ENCODE results near the gene RMI2. TPM values are rescaled to one million over a fixed set of nuclear protein-coding genes. Genes with fewer than 3 reads are reported as not detected.

RMI2 gene
- total RNA-seq, 1 donor from 2014 or later, result 2.6 TPM

DNA sequence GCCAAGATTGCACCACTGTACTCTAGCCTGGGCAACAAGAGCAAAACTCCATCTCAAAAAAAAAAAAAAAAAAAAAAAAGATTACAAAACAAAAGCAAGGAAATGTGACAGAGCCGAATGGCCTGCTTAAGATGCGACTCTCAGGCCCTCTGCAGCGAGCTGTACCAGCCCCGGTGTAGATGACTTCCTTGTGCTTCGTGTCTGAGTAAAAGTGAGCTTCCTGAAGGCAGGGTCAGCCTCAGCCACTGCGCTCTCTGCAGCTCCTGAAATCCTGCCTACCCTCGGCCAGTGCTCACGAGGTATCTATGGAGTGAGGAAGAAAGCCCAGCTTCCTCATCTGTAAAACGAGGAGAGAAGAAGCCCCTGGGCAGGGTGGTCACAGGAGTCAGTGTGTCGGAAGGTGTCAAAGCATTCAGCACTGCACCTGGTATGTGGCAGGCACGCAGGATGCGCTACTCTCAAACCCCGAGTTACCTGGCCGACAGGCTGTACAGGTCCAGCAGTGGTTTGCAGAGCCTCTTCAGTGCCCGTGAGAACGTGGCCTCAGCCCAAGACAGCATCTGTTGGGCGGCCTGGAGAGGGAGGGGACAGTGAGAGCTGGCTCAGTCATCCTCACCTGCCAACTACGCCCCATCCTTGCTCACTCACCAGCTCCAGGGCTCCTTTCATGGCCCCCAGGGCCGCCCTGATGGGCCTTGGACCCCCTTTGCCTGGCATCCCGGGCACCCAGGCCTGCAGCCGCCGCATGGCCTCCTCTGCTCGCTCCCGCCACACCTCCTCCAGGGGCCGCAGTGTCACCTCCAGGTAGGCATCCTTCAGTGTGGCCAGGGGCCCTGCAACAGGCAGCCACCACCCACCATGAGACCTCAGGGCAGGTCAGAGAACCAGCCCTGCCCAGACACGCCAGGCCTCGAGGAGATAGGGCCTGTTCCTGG lies 44.6 kb downstream of the RMI2 start:
- Histone ChIP-seq H3K27me3 (ENCODE audit: control insufficient read depth, insufficient read depth, low read length) (no peaks in the 10 kb centered on the region), H3K36me3 (ENCODE audit: control insufficient read depth, insufficient read depth, low read length) (no peaks in the 10 kb centered on the region), H3K4me3 (ENCODE audit: low read depth, low read length) (no peak overlapping the region)
- TF ChIP-seq, protein P1, sequence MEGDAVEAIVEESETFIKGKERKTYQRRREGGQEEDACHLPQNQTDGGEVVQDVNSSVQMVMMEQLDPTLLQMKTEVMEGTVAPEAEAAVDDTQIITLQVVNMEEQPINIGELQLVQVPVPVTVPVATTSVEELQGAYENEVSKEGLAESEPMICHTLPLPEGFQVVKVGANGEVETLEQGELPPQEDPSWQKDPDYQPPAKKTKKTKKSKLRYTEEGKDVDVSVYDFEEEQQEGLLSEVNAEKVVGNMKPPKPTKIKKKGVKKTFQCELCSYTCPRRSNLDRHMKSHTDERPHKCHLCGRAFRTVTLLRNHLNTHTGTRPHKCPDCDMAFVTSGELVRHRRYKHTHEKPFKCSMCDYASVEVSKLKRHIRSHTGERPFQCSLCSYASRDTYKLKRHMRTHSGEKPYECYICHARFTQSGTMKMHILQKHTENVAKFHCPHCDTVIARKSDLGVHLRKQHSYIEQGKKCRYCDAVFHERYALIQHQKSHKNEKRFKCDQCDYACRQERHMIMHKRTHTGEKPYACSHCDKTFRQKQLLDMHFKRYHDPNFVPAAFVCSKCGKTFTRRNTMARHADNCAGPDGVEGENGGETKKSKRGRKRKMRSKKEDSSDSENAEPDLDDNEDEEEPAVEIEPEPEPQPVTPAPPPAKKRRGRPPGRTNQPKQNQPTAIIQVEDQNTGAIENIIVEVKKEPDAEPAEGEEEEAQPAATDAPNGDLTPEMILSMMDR (IDR thresholded peaks at IDR 0.05; ENCODE audit: insufficient read depth, low read length, severe bottlenecking), result no peak
- no peak for DNase-seq (ENCODE audit: low read depth)
- no peak for FAIRE-seq

DNA sequence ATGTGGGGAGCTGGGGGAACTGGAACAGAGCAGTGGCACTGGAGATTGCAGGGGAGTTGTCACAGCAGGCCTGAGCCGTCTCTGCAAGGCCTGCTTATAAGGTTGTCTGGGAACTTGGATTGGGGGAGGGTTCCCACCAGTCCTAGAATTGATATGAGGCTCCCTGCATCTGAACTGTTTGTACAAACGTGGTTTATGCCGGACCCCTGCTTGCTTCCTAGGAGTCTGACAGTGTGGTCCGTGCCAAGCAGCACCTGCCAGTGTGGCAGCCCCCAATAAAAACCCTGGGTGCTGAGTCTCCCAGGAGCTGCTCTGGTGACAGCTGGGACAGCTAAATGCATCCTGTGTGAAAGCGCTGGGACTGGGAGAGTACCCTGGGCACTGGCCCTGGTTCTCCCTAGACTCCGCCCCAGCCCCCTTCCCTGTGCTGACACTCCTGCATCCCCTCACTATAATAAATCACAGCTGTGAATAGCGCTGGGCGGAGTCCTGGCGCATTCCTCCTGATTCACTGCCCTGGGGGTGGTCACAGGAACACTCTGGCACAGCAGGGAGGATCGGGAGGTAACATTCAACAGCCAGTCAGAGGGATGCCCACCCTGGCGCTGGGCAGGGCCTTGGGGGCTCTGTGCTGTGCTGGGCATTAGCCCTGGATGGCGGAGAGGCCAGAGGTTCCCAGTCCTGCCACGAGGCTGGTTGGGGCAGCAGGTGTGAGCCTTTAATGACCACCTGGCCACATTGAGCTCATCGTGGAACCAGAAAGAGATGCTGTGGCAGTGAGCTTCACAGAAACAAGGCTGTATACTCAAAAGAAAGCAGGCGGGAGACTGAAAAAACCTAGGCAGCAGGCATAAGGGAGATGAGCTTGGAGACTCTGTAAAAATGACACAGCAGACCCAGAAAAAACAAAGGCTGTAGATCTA lies 45.6 kb downstream of the RMI2 start:
- no peak for FAIRE-seq
- Histone ChIP-seq H3K36me3 (ENCODE audit: control insufficient read depth, insufficient read depth, low read length) (no peaks in the 10 kb centered on the region), H3K4me3 (ENCODE audit: low read depth, low read length) (no peak overlapping the region), H3K27me3 (ENCODE audit: control insufficient read depth, insufficient read depth, low read length) (no peaks in the 10 kb centered on the region)
- DNase-seq (ENCODE audit: low read depth), result peak; percentile 33
- TF ChIP-seq, protein P1 (IDR thresholded peaks at IDR 0.05; ENCODE audit: insufficient read depth, low read length, severe bottlenecking), result no peak

- Histone ChIP-seq H3K4me3 (ENCODE audit: low read depth, low read length) (no peak overlapping the region), H3K36me3 (ENCODE audit: control insufficient read depth, insufficient read depth, low read length) (no peaks in the 10 kb centered on the region), H3K27me3 (ENCODE audit: control insufficient read depth, insufficient read depth, low read length) (no peaks in the 10 kb centered on the region)
- DNase-seq (ENCODE audit: low read depth) (no peak), FAIRE-seq (no peak)
- TF ChIP-seq, protein P1 (IDR thresholded peaks at IDR 0.05; ENCODE audit: insufficient read depth, low read length, severe bottlenecking), result no peak
These were observed 46.3 kb downstream of the RMI2 start for GRCh38 chr16:11391576-11391975.

DNA sequence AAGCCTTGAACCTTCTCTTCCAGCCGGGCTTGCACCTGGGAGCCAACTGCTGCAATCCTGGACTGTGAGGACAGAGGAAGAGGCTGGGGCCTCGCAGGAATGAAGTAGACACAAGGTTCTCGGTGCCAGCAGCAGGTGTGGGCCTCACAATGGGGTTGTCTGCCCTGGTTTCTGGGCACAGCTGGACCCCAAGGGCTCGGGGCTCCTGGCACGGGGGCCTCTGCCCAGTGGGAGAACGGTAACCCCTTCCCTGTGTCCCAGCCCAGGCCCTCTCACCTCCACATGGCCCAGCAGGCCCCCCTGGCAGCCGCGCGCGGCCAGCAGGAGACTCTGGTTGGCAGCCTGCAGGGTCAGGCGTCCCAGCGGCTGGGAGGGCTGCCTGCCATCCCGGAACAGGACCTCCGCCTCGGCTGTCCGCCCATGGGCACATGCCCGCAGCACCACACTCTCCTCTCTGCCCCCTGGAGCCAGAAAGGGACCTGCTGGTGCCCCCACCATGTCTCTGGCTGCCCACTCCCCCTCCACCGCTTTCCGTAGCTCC lies 46.9 kb downstream of the RMI2 start:
- no peak for FAIRE-seq

DNA sequence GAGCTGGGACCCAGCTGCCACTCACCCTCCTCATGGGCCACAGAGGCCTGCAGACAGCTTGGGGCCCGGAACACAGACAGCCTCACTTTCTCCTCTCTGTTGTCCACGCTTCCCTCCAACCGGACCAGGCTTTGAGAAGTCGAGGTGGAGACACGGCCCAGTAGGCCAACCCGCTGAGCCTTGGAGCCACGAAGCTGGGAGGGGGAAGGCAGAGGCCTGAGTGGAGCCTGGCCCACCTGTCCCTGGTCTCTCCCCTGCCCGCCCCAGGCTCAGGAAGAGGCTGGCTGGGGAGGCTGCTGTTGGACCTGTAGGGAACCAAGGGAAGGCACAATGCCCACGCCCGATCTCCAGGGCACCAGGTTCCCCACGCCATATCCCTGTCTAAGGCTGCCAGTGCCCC lies 48.1 kb downstream of the RMI2 start:
- TF ChIP-seq, protein P1 (IDR thresholded peaks at IDR 0.05; ENCODE audit: insufficient read depth, low read length, severe bottlenecking), result no peak
- FAIRE-seq (no peak), DNase-seq (ENCODE audit: low read depth) (no peak)
- no peaks in the 10 kb centered on the region for H3K27me3 ChIP-seq (ENCODE audit: control insufficient read depth, insufficient read depth, low read length)
- no peak overlapping the region for H3K4me3 ChIP-seq (ENCODE audit: low read depth, low read length)
- no peaks in the 10 kb centered on the region for H3K36me3 ChIP-seq (ENCODE audit: control insufficient read depth, insufficient read depth, low read length)

More for the DNA sequence above, 46.9 kb downstream of the RMI2 start:
- no peak for DNase-seq (ENCODE audit: low read depth)
- H3K4me3 ChIP-seq (ENCODE audit: low read depth, low read length), result no peak overlapping the region
- no peaks in the 10 kb centered on the region for H3K27me3 ChIP-seq (ENCODE audit: control insufficient read depth, insufficient read depth, low read length)
- no peaks in the 10 kb centered on the region for H3K36me3 ChIP-seq (ENCODE audit: control insufficient read depth, insufficient read depth, low read length)
- TF ChIP-seq, protein P1 (IDR thresholded peaks at IDR 0.05; ENCODE audit: insufficient read depth, low read length, severe bottlenecking), result no peak
